Endothelial cell of umbilical vein (primary cell): Measurements from ENCODE around the gene RANGRF. TPM values are rescaled to one million over a fixed set of nuclear protein-coding genes. Genes with fewer than 3 reads are reported as not detected.
A peak's percentile ranks its signal among the peaks of the same experiment; 100 is the strongest.

ENCODE experiments used
- BruUV-seq: library from RNA; stranded (reverse); fragments of 400-500 nt; replicated peaks from 2 replicates; lab custom pipeline; 2021; lab: Mats Ljungman, UMichigan
- CTCF ChIA-PET: fragments of 300-600, 350-600 bp; sonication (Branson Sonifier 250); formaldehyde crosslinking; loops from one replicate; lab custom pipeline; 2021; ENCODE audit warnings: antibody characterized with exemption, inconsistent platforms; lab: Charles Lee
- POLR2A ChIA-PET: fragments of 300-600, 350-600 bp; sonication (Branson Sonifier 250); formaldehyde crosslinking; loops from one replicate; lab custom pipeline; 2021; ENCODE audit warnings: antibody characterized with exemption, inconsistent platforms; lab: Charles Lee
- DNase-seq: peaks from one replicate; pipeline ENCODE4 v3.0.0-alpha.2; 2011; ENCODE audit warnings: low read depth, low spot score
- FAIRE-seq: peaks from 2 replicates; lab custom pipeline; 2011; peaks lifted over from hg19 to GRCh38; lab: Jason Lieb, UNC
- H2AFZ ChIP-seq: 2 replicates; pipeline ENCODE4 v1.6.0; 2012; ENCODE audit warnings: low read depth, low read length, control low read depth, inconsistent platforms
- H3K27ac ChIP-seq: 2 replicates; pipeline ENCODE4 v1.5.1; 2011; ENCODE audit warnings: low read depth, mild to moderate bottlenecking, control low read depth, low read length, moderate library complexity; ENCODE audit not compliant: insufficient read depth
- H3K27me3 ChIP-seq, 2 experiments: 2 replicates each; pipeline versions ENCODE4 v1.6.0 to v1.6.1; 2011; ENCODE audit warnings: low read length in 2 of 2, mixed read lengths in 1 of 2; ENCODE audit not compliant: control insufficient read depth in 2 of 2, insufficient read depth in 2 of 2
- H3K36me3 ChIP-seq, 2 experiments: 2 replicates in 1 of 2; 3 replicates in 1 of 2; pipeline ENCODE4 v1.5.1; 2011; ENCODE audit warnings: low read length in 2 of 2, mild to moderate bottlenecking in 1 of 2, moderate library complexity in 1 of 2; ENCODE audit not compliant: control insufficient read depth in 2 of 2, insufficient read depth in 2 of 2; ENCODE audit errors: extremely low read depth in 1 of 2
- H3K4me1 ChIP-seq: 3 replicates; pipeline ENCODE4 v1.5.1; 2011; ENCODE audit warnings: mild to moderate bottlenecking, low read length; ENCODE audit not compliant: control insufficient read depth, insufficient read depth; ENCODE audit errors: extremely low read depth
- H3K4me2 ChIP-seq: 2 replicates; pipeline ENCODE4 v1.6.1; 2011; ENCODE audit warnings: low read length, control low read depth, mixed read lengths; ENCODE audit not compliant: insufficient read depth
- H3K4me3 ChIP-seq, 3 experiments: fragments of 200-600 bp in 1 of 3; sonication (generic), shearing (Covaris generic) in 1 of 3; replicated peaks in 1 of 3; 2 replicates each; pipeline ENCODE4 v1.5.1; 2011 to 2016; ENCODE audit warnings: control low read depth in 3 of 3, low read length in 3 of 3, mild to moderate bottlenecking in 2 of 3, inconsistent platforms in 1 of 3, low read depth in 1 of 3, moderate library complexity in 1 of 3; ENCODE audit not compliant: insufficient read depth in 1 of 3
- H3K79me2 ChIP-seq: 2 replicates; pipeline ENCODE4 v1.6.0; 2012; ENCODE audit warnings: low read length, inconsistent platforms; ENCODE audit not compliant: control insufficient read depth, insufficient read depth
- H3K9ac ChIP-seq: replicated peaks from 2 replicates; pipeline ENCODE3; 2011; ENCODE audit warnings: low read length, control low read depth; ENCODE audit not compliant: insufficient read depth; ENCODE audit errors: extremely low read depth
- H3K9me1 ChIP-seq: replicated peaks from 3 replicates; pipeline ENCODE4 v1.6.0; 2011; ENCODE audit warnings: mild to moderate bottlenecking, low read length; ENCODE audit not compliant: control insufficient read depth, insufficient read depth; ENCODE audit errors: extremely low read depth
- H3K9me3 ChIP-seq: replicated peaks from 2 replicates; pipeline ENCODE4 v1.5.1; 2012; ENCODE audit warnings: low read length, inconsistent platforms; ENCODE audit not compliant: control insufficient read depth, insufficient read depth
- H4K20me1 ChIP-seq: replicated peaks from 2 replicates; pipeline ENCODE3; 2011; ENCODE audit warnings: mild to moderate bottlenecking, low read length; ENCODE audit not compliant: control insufficient read depth, insufficient read depth; ENCODE audit errors: extremely low read depth
- JUN ChIP-seq: IDR thresholded peaks from 2 replicates; pipeline ENCODE4 v1.6.1; 2011; ENCODE audit warnings: borderline replicate concordance, low read depth; ENCODE audit not compliant: insufficient read length, insufficient read depth
- MAX ChIP-seq: IDR thresholded peaks from 2 replicates; pipeline ENCODE4 v1.6.1; 2011; ENCODE audit not compliant: insufficient read depth, insufficient read length
- POLR2AphosphoS5 ChIP-seq: IDR thresholded peaks from 2 replicates; pipeline ENCODE4 v1.6.1; 2012; ENCODE audit warnings: low read depth, mild to moderate bottlenecking, control low read depth, low read length, moderate library complexity; ENCODE audit not compliant: insufficient read depth
- dilution Hi-C: fragments of 300-500 bp; cut with MboI; formaldehyde crosslinking; loops from one replicate; pipeline ENCODE4 v1.15.0; 2019; ENCODE audit warnings: low sequenced_read_pairs; ENCODE audit not compliant: extremely low pct_ligation_motif_present
- intact Hi-C: fragments of 100-400 bp; cut with micrococcal nuclease; formaldehyde crosslinking; loops from one replicate; pipeline ENCODE4 v1.10.0; 2022
- polyA plus RNA-seq, 4 experiments: library from polyadenylated mRNA; depleted of rRNA in 3 of 4; stranded (reverse) in 3 of 4; unstranded in 1 of 4; fragments of >200 nt; gene quantifications; 2 replicates each; pipeline versions ENCODE4 v1.2.1 to v1.2.3, GENCODE V29; 2011 to 2012; ENCODE audit warnings: missing spikeins in 1 of 4
- total RNA-seq: library from RNA; stranded (reverse); gene quantifications from 2 replicates; pipeline ENCODE4 v1.2.3, GENCODE V29; 2021

RANGRF gene
- total and polyA plus RNA-seq, 2 donors (not counting 3 experiments of a cell fraction or from before 2014, with no cell fraction given): 36.5 to 52.7 TPM

GRCh38 chr17:8312726-8313600 is 24.5 kb downstream of the RANGRF start:
- CTCF ChIA-PET: interaction anchor here (1.2 kb wide), 1 partner anchor 14 kb away, joined by 4 read pairs; no protein-coding TSS in a partner anchor
- Histone ChIP-seq H3K9ac (no peak overlapping the region), H4K20me1 (no peaks in the 10 kb centered on the region), H3K9me1 (no peaks in the 10 kb centered on the region), H3K4me3 (no peak overlapping the region), H3K79me2 (peaks cover 32% of the 10 kb centered on the region), H3K4me2 (no peak overlapping the region), H3K4me1 (peaks cover 31% of the 10 kb centered on the region), H3K36me3 (peaks cover 9 to 31% of the 10 kb centered on the region in 2 experiments), H3K27ac (no peak overlapping the region), H3K9me3 (no peaks in the 10 kb centered on the region), H3K27me3 (no peaks in the 10 kb centered on the region), H2AFZ (no peak overlapping the region)
- dilution Hi-C loops: no loop called here
- intact Hi-C loops: no loop called here
- no peak for TF ChIP-seq POLR2AphosphoS5
- no peak for TF ChIP-seq MAX
- no peak for TF ChIP-seq JUN
- peak; percentile 33 for FAIRE-seq
- TSS peak; percentile 26 for BruUV-seq
- POLR2A ChIA-PET: interaction anchor here (1.1 kb wide), 1 partner anchor 13 kb away, joined by 5 read pairs; no protein-coding TSS in a partner anchor
- no peak for DNase-seq
